OCI-LY1 (cell line): ENCODE results near the gene RARS1.

Experiments
- H2AFZ ChIP-seq: fragments of 200-600 bp; sonication (generic), shearing (Covaris generic); 2 replicates; pipeline ENCODE4 v1.6.0; 2014; ENCODE audit warnings: antibody characterized with exemption, mild to moderate bottlenecking, low read length
- H3F3A ChIP-seq: fragments of 200-600 bp; sonication (generic), shearing (Covaris generic); 2 replicates; pipeline ENCODE4 v1.6.0; 2014; ENCODE audit warnings: mild to moderate bottlenecking, antibody characterized with exemption, low read length, moderate library complexity; ENCODE audit not compliant: insufficient read depth
- H3K27ac ChIP-seq: fragments of 200-600 bp; sonication (generic); 2 replicates; pipeline ENCODE4 v1.5.1; 2014; ENCODE audit warnings: low read length, mixed run types, mild to moderate bottlenecking, low read depth; ENCODE audit not compliant: poor library complexity, severe bottlenecking
- H3K27me3 ChIP-seq: fragments of 200-600 bp; sonication (generic); 2 replicates; pipeline ENCODE4 v1.6.0; 2014; ENCODE audit warnings: antibody characterized with exemption, mild to moderate bottlenecking, low read length, moderate library complexity; ENCODE audit not compliant: insufficient read depth
- H3K36me3 ChIP-seq: fragments of 200-600 bp; sonication (generic); 2 replicates; pipeline ENCODE4 v1.6.1; 2014; ENCODE audit warnings: mild to moderate bottlenecking, antibody characterized with exemption, low read length, moderate library complexity, mixed read lengths; ENCODE audit not compliant: insufficient read depth
- H3K4me1 ChIP-seq: fragments of 200-600 bp; sonication (generic); 2 replicates; pipeline ENCODE4 v1.5.1; 2014; ENCODE audit warnings: mild to moderate bottlenecking, low read length, moderate library complexity; ENCODE audit not compliant: insufficient read depth, severe bottlenecking
- H3K4me2 ChIP-seq: fragments of 200-600 bp; sonication (generic), shearing (Covaris generic); 2 replicates; pipeline ENCODE4 v1.6.1; 2014; ENCODE audit warnings: low read length
- H3K4me3 ChIP-seq: fragments of 200-600 bp; sonication (generic); 2 replicates; pipeline ENCODE4 v1.5.1; 2014; ENCODE audit warnings: low read length, low read depth, mild to moderate bottlenecking, mixed read lengths; ENCODE audit not compliant: poor library complexity, severe bottlenecking
- H3K79me2 ChIP-seq: fragments of 200-600 bp; shearing (Covaris generic); 2 replicates; pipeline ENCODE4 v1.6.1; 2016; ENCODE audit warnings: mixed run types, low read length, mixed read lengths; ENCODE audit not compliant: insufficient read depth
- H3K9ac ChIP-seq: fragments of 200-600 bp; sonication (generic), shearing (Covaris generic); 2 replicates; pipeline ENCODE4 v1.6.1; 2014; ENCODE audit warnings: mild to moderate bottlenecking, low read length, mixed read lengths
- H3K9me2 ChIP-seq: fragments of 200-600 bp; sonication (generic), shearing (Covaris generic); 2 replicates; pipeline ENCODE4 v1.6.1; 2014; ENCODE audit warnings: low read depth, mild to moderate bottlenecking, low read length, mixed read lengths
- H3K9me3 ChIP-seq: fragments of 200-600 bp; shearing (Covaris generic); 2 replicates; pipeline ENCODE4 v1.6.1; 2014; ENCODE audit warnings: low read length, mixed read lengths
- H4K20me1 ChIP-seq: fragments of 200-600 bp; sonication (generic), shearing (Covaris generic); 2 replicates; pipeline ENCODE4 v1.6.0; 2016; ENCODE audit warnings: mild to moderate bottlenecking, low read length; ENCODE audit not compliant: insufficient read depth
- CTCF ChIP-seq: fragments of 200-600 bp; sonication (generic), shearing (Covaris generic); IDR thresholded peaks from 2 replicates; pipeline ENCODE4 v1.5.1; 2017; ENCODE audit warnings: mild to moderate bottlenecking, antibody characterized with exemption, low read length, moderate library complexity, mixed read lengths
- EZH2 ChIP-seq: fragments of 200-600 bp; sonication (generic), shearing (Covaris generic); IDR thresholded peaks from 2 replicates; pipeline ENCODE4 v1.8.0; 2017; ENCODE audit warnings: borderline replicate concordance, mixed run types, mild to moderate bottlenecking, antibody characterized with exemption, low read length, moderate library complexity, mixed read lengths

RARS1 gene

GRCh38 chr5:168468836-168469235, 17.4 kb upstream of the RARS1 start:
- no peaks in the 10 kb centered on the region for H3F3A ChIP-seq
- H4K20me1 ChIP-seq, result no peaks in the 10 kb centered on the region
- H3K9me2 ChIP-seq, result no peaks in the 10 kb centered on the region
- no peaks in the 10 kb centered on the region for H3K79me2 ChIP-seq
- no peaks in the 10 kb centered on the region for H3K9me3 ChIP-seq
- H3K27ac ChIP-seq, result no peak overlapping the region
- no peaks in the 10 kb centered on the region for H3K27me3 ChIP-seq
- H2AFZ ChIP-seq, result no peak overlapping the region
- no peaks in the 10 kb centered on the region for H3K4me1 ChIP-seq
- no peak overlapping the region for H3K4me2 ChIP-seq
- TF ChIP-seq CTCF, result no peak
- no peak for TF ChIP-seq EZH2
- H3K4me3 ChIP-seq, result no peak overlapping the region
- H3K9ac ChIP-seq, result no peak overlapping the region
- H3K36me3 ChIP-seq, result no peaks in the 10 kb centered on the region

GRCh38 chr5:168469816-168470215, 16.5 kb upstream of the RARS1 start:
- no peak overlapping the region for H3K4me3 ChIP-seq
- no peaks in the 10 kb centered on the region for H3F3A ChIP-seq
- H3K79me2 ChIP-seq, result no peaks in the 10 kb centered on the region
- H3K4me1 ChIP-seq, result no peaks in the 10 kb centered on the region
- H2AFZ ChIP-seq, result no peak overlapping the region
- no peak overlapping the region for H3K9ac ChIP-seq
- H4K20me1 ChIP-seq, result no peaks in the 10 kb centered on the region
- no peaks in the 10 kb centered on the region for H3K27me3 ChIP-seq
- H3K4me2 ChIP-seq, result no peak overlapping the region
- no peaks in the 10 kb centered on the region for H3K36me3 ChIP-seq
- H3K9me2 ChIP-seq, result no peaks in the 10 kb centered on the region
- no peak overlapping the region for H3K27ac ChIP-seq
- TF ChIP-seq EZH2 (no peak), CTCF (no peak)
- no peaks in the 10 kb centered on the region for H3K9me3 ChIP-seq

- TF ChIP-seq EZH2 (no peak), CTCF (no peak)
- H3K9ac ChIP-seq, result no peak overlapping the region
- no peak overlapping the region for H2AFZ ChIP-seq
- H3K79me2 ChIP-seq, result no peaks in the 10 kb centered on the region
- H3F3A ChIP-seq, result no peaks in the 10 kb centered on the region
- no peaks in the 10 kb centered on the region for H3K9me2 ChIP-seq
- no peak overlapping the region for H3K27ac ChIP-seq
- no peak overlapping the region for H3K4me2 ChIP-seq
- no peak overlapping the region for H3K4me3 ChIP-seq
- no peaks in the 10 kb centered on the region for H3K9me3 ChIP-seq
- H4K20me1 ChIP-seq, result no peaks in the 10 kb centered on the region
- H3K4me1 ChIP-seq, result no peaks in the 10 kb centered on the region
- H3K27me3 ChIP-seq, result no peaks in the 10 kb centered on the region
- no peaks in the 10 kb centered on the region for H3K36me3 ChIP-seq
Observed at GRCh38 chr5:168471785-168472184, 14.5 kb upstream of the RARS1 start.
